NB4 (cell line): ENCODE data around the gene AFAP1L1.

Experiments used
- CTCF ChIP-seq: IDR thresholded peaks from one replicate; pipeline ENCODE4 v1.5.1; 2012; ENCODE audit warnings: low read depth, low read length
- MAX ChIP-seq: IDR thresholded peaks from 2 replicates; pipeline ENCODE4 v1.6.1; 2011; ENCODE audit warnings: low read depth, low read length
- POLR2A ChIP-seq: IDR thresholded peaks from 2 replicates; pipeline ENCODE4 v1.6.1; 2011; ENCODE audit warnings: mild to moderate bottlenecking; ENCODE audit not compliant: insufficient read length; ENCODE audit errors: extremely low read depth

- TF ChIP-seq CTCF = peak; percentile 54
- TF ChIP-seq MAX = no peak
- no peak for TF ChIP-seq POLR2A
Observed at GRCh38 chr5:149268928-149269557, 2.6 kb upstream of the AFAP1L1 start.
